Measurements from ENCODE around the gene FADD.
A peak's percentile ranks its signal among the peaks of the same experiment; 100 is the strongest.

Gene FADD

DNA sequence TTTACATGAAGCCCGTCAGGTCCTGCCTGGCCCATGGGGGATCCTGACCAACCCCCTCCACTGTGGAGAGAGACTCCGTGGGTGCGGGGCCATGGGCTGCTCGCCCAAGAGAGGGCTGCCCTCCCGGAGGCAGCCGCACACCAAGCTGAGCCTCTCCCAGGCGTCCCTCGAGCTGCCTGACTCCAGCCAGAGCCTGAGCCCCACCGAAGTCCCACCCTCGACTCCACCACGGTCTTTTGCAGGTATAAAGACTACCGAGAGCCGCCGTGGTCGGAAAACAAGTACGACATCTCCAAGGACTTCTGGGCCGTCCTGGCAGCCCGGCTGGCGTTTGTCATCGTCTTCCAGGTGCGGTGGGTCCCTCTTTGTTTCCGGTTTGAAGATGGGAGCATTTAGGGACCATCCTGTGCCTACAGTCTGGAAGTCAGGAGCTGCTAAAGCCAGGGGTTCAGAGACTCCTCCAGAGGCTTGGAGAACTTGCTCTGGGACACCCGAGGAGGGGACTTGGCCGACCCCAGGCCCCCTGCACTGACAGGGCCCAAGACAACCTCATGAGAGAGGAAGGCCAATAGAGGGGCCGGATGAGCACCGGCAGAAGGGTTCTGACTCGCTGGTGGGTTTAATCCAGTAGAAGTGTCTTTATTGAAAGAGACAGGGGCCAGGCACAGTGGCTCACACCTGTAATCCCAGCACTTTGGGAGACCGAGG, 17.6 kb upstream of the FADD start:
- no peak for DNase-seq (ENCODE audit: low spot score)
- TF ChIP-seq, protein P1, sequence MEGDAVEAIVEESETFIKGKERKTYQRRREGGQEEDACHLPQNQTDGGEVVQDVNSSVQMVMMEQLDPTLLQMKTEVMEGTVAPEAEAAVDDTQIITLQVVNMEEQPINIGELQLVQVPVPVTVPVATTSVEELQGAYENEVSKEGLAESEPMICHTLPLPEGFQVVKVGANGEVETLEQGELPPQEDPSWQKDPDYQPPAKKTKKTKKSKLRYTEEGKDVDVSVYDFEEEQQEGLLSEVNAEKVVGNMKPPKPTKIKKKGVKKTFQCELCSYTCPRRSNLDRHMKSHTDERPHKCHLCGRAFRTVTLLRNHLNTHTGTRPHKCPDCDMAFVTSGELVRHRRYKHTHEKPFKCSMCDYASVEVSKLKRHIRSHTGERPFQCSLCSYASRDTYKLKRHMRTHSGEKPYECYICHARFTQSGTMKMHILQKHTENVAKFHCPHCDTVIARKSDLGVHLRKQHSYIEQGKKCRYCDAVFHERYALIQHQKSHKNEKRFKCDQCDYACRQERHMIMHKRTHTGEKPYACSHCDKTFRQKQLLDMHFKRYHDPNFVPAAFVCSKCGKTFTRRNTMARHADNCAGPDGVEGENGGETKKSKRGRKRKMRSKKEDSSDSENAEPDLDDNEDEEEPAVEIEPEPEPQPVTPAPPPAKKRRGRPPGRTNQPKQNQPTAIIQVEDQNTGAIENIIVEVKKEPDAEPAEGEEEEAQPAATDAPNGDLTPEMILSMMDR (IDR thresholded peaks at IDR 0.05; ENCODE audit: extremely low read depth, insufficient read depth, missing control alignments), result no peak
- in situ Hi-C loops (cut with MboI; ENCODE audit: low pct_unique_long_range_greater_than_20kb, low sequenced_read_pairs, unreplicated experiment), result loop anchor here (25.0 kb wide), 1 partner anchor 498 kb away; the partner anchor contains the start of gene LTO1

GRCh38 chr11:70186420-70186819, 16.7 kb upstream of the FADD start:
- no peak for DNase-seq (ENCODE audit: low spot score)
- in situ Hi-C loops (cut with MboI; ENCODE audit: low pct_unique_long_range_greater_than_20kb, low sequenced_read_pairs, unreplicated experiment), result loop anchor here (25.0 kb wide), 1 partner anchor 499 kb away; the partner anchor contains the start of gene LTO1
- TF ChIP-seq, protein P1 (IDR thresholded peaks at IDR 0.05; ENCODE audit: extremely low read depth, insufficient read depth, missing control alignments), result no peak

GRCh38 chr11:70186936-70187335, 16.2 kb upstream of the FADD start:
- no peak for DNase-seq (ENCODE audit: low spot score)
- TF ChIP-seq, protein P1 (IDR thresholded peaks at IDR 0.05; ENCODE audit: extremely low read depth, insufficient read depth, missing control alignments), result no peak
- in situ Hi-C loops (cut with MboI; ENCODE audit: low pct_unique_long_range_greater_than_20kb, low sequenced_read_pairs, unreplicated experiment), result loop anchor here (25.0 kb wide), 1 partner anchor 500 kb away; the partner anchor contains the start of gene LTO1

GRCh38 chr11:70187771-70188170, 15.3 kb upstream of the FADD start:
- in situ Hi-C loops (cut with MboI; ENCODE audit: low pct_unique_long_range_greater_than_20kb, low sequenced_read_pairs, unreplicated experiment), result loop anchor here (25.0 kb wide), 1 partner anchor 500 kb away; the partner anchor contains the start of gene LTO1
- TF ChIP-seq, protein P1 (IDR thresholded peaks at IDR 0.05; ENCODE audit: extremely low read depth, insufficient read depth, missing control alignments), result no peak
- DNase-seq (ENCODE audit: low spot score), result no peak

DNA sequence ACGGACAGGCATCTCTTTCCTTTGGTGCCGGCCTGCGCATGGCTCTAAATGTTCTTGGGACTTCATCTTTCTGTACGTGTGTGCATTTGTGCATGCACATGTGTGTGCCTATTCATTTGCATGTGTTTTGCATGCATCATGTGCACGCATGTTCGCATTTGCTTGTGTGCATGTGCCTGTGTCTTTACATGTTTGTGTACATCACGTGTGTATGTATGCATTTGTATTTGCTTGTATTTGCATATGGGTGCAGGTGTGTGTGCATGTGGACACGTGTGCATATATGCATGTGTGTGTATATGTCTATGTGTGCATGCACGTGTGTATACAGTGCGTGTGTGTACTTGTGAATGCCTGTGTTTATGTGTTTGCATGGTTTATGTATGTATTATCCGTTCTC, 13.5 kb upstream of the FADD start:
- DNase-seq (ENCODE audit: low spot score), result no peak
- in situ Hi-C loops (cut with MboI; ENCODE audit: low pct_unique_long_range_greater_than_20kb, low sequenced_read_pairs, unreplicated experiment), result loop anchor here (10.0 to 25.0 kb wide), 2 partner anchors 265 to 502 kb away; partner anchors contain the start of gene LTO1
- TF ChIP-seq, protein P1 (IDR thresholded peaks at IDR 0.05; ENCODE audit: extremely low read depth, insufficient read depth, missing control alignments), result no peak

GRCh38 chr11:70191495-70192140, 11.5 kb upstream of the FADD start:
- DNase-seq (ENCODE audit: low spot score), result peak; percentile 84
- TF ChIP-seq, protein P1 (IDR thresholded peaks at IDR 0.05; ENCODE audit: extremely low read depth, insufficient read depth, missing control alignments), result peak; percentile 96
- in situ Hi-C loops (cut with MboI; ENCODE audit: low pct_unique_long_range_greater_than_20kb, low sequenced_read_pairs, unreplicated experiment), result loop anchor here (10.0 to 25.0 kb wide), 2 partner anchors 267 to 504 kb away; partner anchors contain the start of gene LTO1

All from GM13977 (cell line).